HUES6 (cell line): ENCODE measurements around the gene ZFP36.

ENCODE experiments used
- H3K27ac ChIP-seq: 2 replicates; pipeline ENCODE4 v1.7.0; 2013; ENCODE audit warnings: low read depth, mild to moderate bottlenecking, low read length, inconsistent platforms
- H3K27me3 ChIP-seq: 2 replicates; pipeline ENCODE4 v1.6.1; 2013; ENCODE audit warnings: low read length; ENCODE audit not compliant: control insufficient read depth, insufficient read depth
- H3K36me3 ChIP-seq: 2 replicates; pipeline ENCODE4 v1.6.1; 2013; ENCODE audit warnings: low read length; ENCODE audit not compliant: control insufficient read depth, insufficient read depth
- H3K4me1 ChIP-seq: 2 replicates; pipeline ENCODE4 v1.6.1; 2013; ENCODE audit warnings: low read length; ENCODE audit not compliant: control insufficient read depth, insufficient read depth
- H3K4me3 ChIP-seq: 2 replicates; pipeline ENCODE4 v1.5.1; 2013; ENCODE audit warnings: low read depth, low read length
- H3K9ac ChIP-seq: one replicate; pipeline ENCODE4 v1.6.1; 2013; ENCODE audit warnings: mild to moderate bottlenecking, low read length
- H3K9me3 ChIP-seq: 2 replicates; pipeline ENCODE4 v1.6.1; 2013; ENCODE audit warnings: low read depth, low read length; ENCODE audit not compliant: control insufficient read depth, insufficient read depth

ZFP36 gene

GRCh38 chr19:39409208-39410016, 2.8 kb downstream of the ZFP36 start:
- peak overlapping the region; percentile 94 for H3K4me3 ChIP-seq
- H3K36me3 ChIP-seq = no peaks in the 10 kb centered on the region
- H3K27me3 ChIP-seq = no peaks in the 10 kb centered on the region
- H3K4me1 ChIP-seq = peaks cover 48% of the 10 kb centered on the region
- peak overlapping the region; percentile 94 for H3K27ac ChIP-seq
- no peaks in the 10 kb centered on the region for H3K9me3 ChIP-seq
- peak overlapping the region; percentile 91 for H3K9ac ChIP-seq

GRCh38 chr19:39410017-39410830, 3.6 kb downstream of the ZFP36 start:
- Histone ChIP-seq H3K4me3 (peak overlapping the region; percentile 94), H3K4me1 (peaks cover 49% of the 10 kb centered on the region), H3K9me3 (no peaks in the 10 kb centered on the region), H3K27me3 (no peaks in the 10 kb centered on the region), H3K9ac (peak overlapping the region; percentile 91), H3K36me3 (no peaks in the 10 kb centered on the region), H3K27ac (peak overlapping the region; percentile 94)

GRCh38 chr19:39410831-39411080, 4.1 kb downstream of the ZFP36 start:
- H3K27ac ChIP-seq = peak overlapping the region; percentile 94; the same call in 1 of the 2 replicates

GRCh38 chr19:39411081-39411831, 4.6 kb downstream of the ZFP36 start:
- no peak overlapping the region for H3K27ac ChIP-seq
- no peaks in the 10 kb centered on the region for H3K27me3 ChIP-seq
- peak overlapping the region; percentile 91 for H3K9ac ChIP-seq
- peaks cover 6% of the 10 kb centered on the region for H3K36me3 ChIP-seq
- H3K4me3 ChIP-seq = peak overlapping the region; percentile 94
- H3K4me1 ChIP-seq = peaks cover 45% of the 10 kb centered on the region
- no peaks in the 10 kb centered on the region for H3K9me3 ChIP-seq

More at GRCh38 chr19:39410831-39411080, 4.1 kb downstream of the ZFP36 start:
- Histone ChIP-seq H3K4me1 (peaks cover 47% of the 10 kb centered on the region), H3K9me3 (no peaks in the 10 kb centered on the region), H3K4me3 (peak overlapping the region; percentile 94), H3K9ac (peak overlapping the region; percentile 91), H3K36me3 (peaks cover 1% of the 10 kb centered on the region), H3K27me3 (no peaks in the 10 kb centered on the region)

GRCh38 chr19:39411832-39412099, 5.1 kb downstream of the ZFP36 start:
- H3K4me1 ChIP-seq = peaks cover 45% of the 10 kb centered on the region

GRCh38 chr19:39412100-39412866, 5.6 kb downstream of the ZFP36 start, which contains the start of gene PLEKHG2:
TSS of gene PLEKHG2 (plus strand) at chr19:39412669. CDS start at chr19:39414087, 1,418 bp downstream.
- Histone ChIP-seq H3K36me3 (peaks cover 15% of the 10 kb centered on the region), H3K27me3 (no peaks in the 10 kb centered on the region), H3K4me3 (peak within 1 kb of the TSS; percentile 94), H3K27ac (peak within 1 kb of the TSS; percentile 97), H3K9ac (peak within 1 kb of the TSS; percentile 98), H3K4me1 (peaks cover 45% of the 10 kb centered on the region), H3K9me3 (no peaks in the 10 kb centered on the region)

More at GRCh38 chr19:39411832-39412099, 5.1 kb downstream of the ZFP36 start:
- H3K4me3 ChIP-seq = peak overlapping the region; percentile 94
- H3K27me3 ChIP-seq = no peaks in the 10 kb centered on the region
- no peaks in the 10 kb centered on the region for H3K9me3 ChIP-seq
- peaks cover 11% of the 10 kb centered on the region for H3K36me3 ChIP-seq
- H3K9ac ChIP-seq = peak overlapping the region; percentile 30
- H3K27ac ChIP-seq = no peak overlapping the region; the same call in 1 of the 2 replicates

- no peaks in the 10 kb centered on the region for H3K27me3 ChIP-seq
- peaks cover 21% of the 10 kb centered on the region for H3K36me3 ChIP-seq
- H3K9me3 ChIP-seq = no peaks in the 10 kb centered on the region
- peaks cover 41% of the 10 kb centered on the region for H3K4me1 ChIP-seq
- H3K27ac ChIP-seq = peak overlapping the region; percentile 97
- H3K4me3 ChIP-seq = peak overlapping the region; percentile 94
- peak overlapping the region; percentile 98 for H3K9ac ChIP-seq
These were observed 6.2 kb downstream of the ZFP36 start for GRCh38 chr19:39412867-39413271.

- Histone ChIP-seq H3K4me1 (peaks cover 37% of the 10 kb centered on the region), H3K27ac (peak overlapping the region; percentile 97), H3K9ac (peak overlapping the region; percentile 98), H3K36me3 (peaks cover 25% of the 10 kb centered on the region), H3K4me3 (peak overlapping the region; percentile 94), H3K9me3 (no peaks in the 10 kb centered on the region), H3K27me3 (no peaks in the 10 kb centered on the region)
These were observed 6.7 kb downstream of the ZFP36 start for GRCh38 chr19:39413272-39413910.

GRCh38 chr19:39413911-39414608, 7.4 kb downstream of the ZFP36 start:
- Histone ChIP-seq H3K4me3 (peak overlapping the region; percentile 94), H3K9ac (peak overlapping the region; percentile 80), H3K9me3 (no peaks in the 10 kb centered on the region), H3K27ac (peak overlapping the region; percentile 97; the same call in 1 of the 2 replicates), H3K27me3 (no peaks in the 10 kb centered on the region), H3K4me1 (peaks cover 31% of the 10 kb centered on the region), H3K36me3 (peaks cover 32% of the 10 kb centered on the region)
